Brain microvascular endothelial cell (primary cell): ENCODE results near the gene TAS2R42.

ENCODE experiments used
- DNase-seq: peaks from one replicate; pipeline ENCODE4 v3.0.0-alpha.2; 2020
- H3K27ac ChIP-seq: fragments of 250-450 bp; sonication (Bioruptor Pico); 2 replicates; pipeline ENCODE4 v1.5.1; 2020; ENCODE audit warnings: mild to moderate bottlenecking, moderate library complexity
- H3K27me3 ChIP-seq: fragments of 250-450 bp; sonication (Bioruptor Pico); replicated peaks from 2 replicates; pipeline ENCODE4 v1.5.1; 2020; ENCODE audit warnings: mild to moderate bottlenecking
- H3K36me3 ChIP-seq: fragments of 250-450 bp; sonication (Bioruptor Pico); replicated peaks from 2 replicates; pipeline ENCODE4 v1.5.1; 2020; ENCODE audit warnings: mild to moderate bottlenecking
- H3K4me3 ChIP-seq: 2 replicates; pipeline ENCODE4 v1.5.1; 2011; ENCODE audit warnings: low read depth, mild to moderate bottlenecking, control low read depth, low read length, moderate library complexity
- in situ Hi-C: cut with HindIII; loops from 2 replicates; pipeline ENCODE4 v1.10.0; 2017; ENCODE audit warnings: low sequenced_read_pairs, low pct_ligation_motif_present
- TF ChIP-seq, protein P1 (sequence below): IDR thresholded peaks from 2 replicates; pipeline ENCODE4 v1.5.1; 2011; ENCODE audit warnings: low read depth, mild to moderate bottlenecking, moderate library complexity, low read length, control low read depth, inconsistent platforms; ENCODE audit errors: missing control alignments

The TAS2R42 gene

DNA sequence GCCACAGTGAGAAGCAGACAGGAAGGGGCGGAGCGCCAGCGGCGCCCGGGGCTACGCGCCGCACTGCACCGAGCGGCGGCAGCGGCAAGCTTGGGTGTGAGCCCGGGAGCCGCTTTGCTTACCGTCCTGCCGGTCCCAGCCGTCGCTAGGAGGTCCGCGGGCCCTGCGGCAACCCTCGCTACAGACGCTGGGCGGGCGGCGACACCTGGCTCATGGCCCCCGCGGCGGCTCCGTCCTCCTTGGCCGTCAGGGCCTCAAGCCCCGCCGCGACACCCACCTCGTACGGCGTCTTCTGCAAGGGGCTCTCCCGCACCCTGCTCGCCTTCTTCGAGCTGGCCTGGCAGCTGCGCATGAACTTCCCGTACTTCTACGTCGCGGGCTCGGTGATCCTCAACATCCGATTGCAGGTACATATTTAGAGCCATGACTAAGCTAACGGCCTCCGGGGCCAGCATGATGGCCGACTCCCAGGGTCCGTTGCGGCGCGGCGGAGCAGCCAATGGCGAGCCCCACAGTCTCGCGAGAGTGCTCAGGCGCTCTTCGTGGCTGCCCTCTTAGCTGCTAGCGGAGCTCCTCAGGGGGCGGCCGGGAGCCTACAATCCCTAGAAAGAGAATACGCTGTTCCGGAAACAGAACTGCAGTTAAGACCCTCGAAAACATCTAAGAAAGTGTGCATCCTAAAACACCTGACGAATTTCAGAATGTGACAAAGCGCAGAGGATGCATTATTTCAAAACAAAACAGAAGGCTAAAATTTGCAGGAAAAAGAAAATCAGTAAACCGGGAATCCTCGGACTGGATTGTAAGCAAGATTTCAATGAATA is 15.4 kb downstream of the TAS2R42 start, which contains the start of gene SMIM10L1:
SMIM10L1 (plus strand) TSS at position 50 of the 824 bp plus-strand sequence; CDS start at position 213, 163 bp downstream.
- in situ Hi-C loops, result no loop called here
- Histone ChIP-seq H3K4me3 (peak within 1 kb of the TSS; percentile 91), H3K27ac (peak within 1 kb of the TSS; percentile 96), H3K36me3 (peaks cover 2% of the 10 kb centered on the region), H3K27me3 (no peaks in the 10 kb centered on the region)
- TF ChIP-seq, protein P1, sequence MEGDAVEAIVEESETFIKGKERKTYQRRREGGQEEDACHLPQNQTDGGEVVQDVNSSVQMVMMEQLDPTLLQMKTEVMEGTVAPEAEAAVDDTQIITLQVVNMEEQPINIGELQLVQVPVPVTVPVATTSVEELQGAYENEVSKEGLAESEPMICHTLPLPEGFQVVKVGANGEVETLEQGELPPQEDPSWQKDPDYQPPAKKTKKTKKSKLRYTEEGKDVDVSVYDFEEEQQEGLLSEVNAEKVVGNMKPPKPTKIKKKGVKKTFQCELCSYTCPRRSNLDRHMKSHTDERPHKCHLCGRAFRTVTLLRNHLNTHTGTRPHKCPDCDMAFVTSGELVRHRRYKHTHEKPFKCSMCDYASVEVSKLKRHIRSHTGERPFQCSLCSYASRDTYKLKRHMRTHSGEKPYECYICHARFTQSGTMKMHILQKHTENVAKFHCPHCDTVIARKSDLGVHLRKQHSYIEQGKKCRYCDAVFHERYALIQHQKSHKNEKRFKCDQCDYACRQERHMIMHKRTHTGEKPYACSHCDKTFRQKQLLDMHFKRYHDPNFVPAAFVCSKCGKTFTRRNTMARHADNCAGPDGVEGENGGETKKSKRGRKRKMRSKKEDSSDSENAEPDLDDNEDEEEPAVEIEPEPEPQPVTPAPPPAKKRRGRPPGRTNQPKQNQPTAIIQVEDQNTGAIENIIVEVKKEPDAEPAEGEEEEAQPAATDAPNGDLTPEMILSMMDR, result peak; percentile 12
- peak; percentile 92 for DNase-seq

- in situ Hi-C loops, result no loop called here
- peaks cover 4% of the 10 kb centered on the region for H3K36me3 ChIP-seq
- DNase-seq, result no peak
- peak overlapping the region; percentile 96 for H3K27ac ChIP-seq
- no peaks in the 10 kb centered on the region for H3K27me3 ChIP-seq
- TF ChIP-seq, protein P1, result no peak
- peak overlapping the region; percentile 91 for H3K4me3 ChIP-seq
Observed at GRCh38 chr12:11170810-11171144, 16.0 kb downstream of the TAS2R42 start.

DNA sequence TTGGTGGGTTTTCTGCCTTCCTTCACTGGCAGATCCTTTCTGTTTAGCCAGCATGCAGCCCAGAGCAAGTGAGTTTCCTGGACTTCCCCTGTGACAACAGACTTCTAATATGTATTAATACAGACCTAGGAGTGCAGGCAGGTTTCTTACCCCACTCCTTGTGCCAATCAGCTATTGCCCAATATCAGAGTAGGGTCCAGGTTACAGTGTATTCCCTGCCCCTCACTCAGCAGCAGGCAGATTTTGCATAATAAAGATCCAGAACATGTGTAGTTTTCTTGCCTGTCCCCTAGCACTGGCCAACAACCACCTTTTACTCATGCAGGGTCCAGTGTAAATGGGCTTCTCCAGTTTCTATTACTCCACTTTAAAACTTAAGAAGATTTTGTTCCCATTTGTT is 20.4 kb downstream of the TAS2R42 start:
- Histone ChIP-seq H3K27me3 (no peaks in the 10 kb centered on the region), H3K36me3 (peaks cover 5% of the 10 kb centered on the region), H3K27ac (no peak overlapping the region), H3K4me3 (no peak overlapping the region)
- TF ChIP-seq, protein P1, result no peak
- in situ Hi-C loops, result no loop called here
- DNase-seq, result no peak

DNA sequence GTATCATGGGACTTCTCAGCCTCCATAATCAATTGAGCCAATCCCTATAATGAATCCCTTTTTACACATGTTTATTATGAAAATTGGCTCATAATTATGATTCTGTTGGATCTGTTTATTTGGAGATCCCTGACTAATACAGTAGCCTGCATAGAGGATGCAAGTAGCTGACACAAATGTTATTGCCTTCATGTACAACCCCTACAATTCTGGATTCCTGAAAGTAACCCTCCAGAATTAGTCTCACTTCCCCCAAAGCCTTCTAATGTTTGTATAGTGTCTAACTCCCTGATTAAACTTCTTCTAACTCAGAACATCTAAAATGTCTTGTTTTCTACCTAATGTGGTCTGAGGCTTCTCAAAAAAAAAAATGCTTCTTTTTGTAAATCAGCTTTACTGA is 22.4 kb downstream of the TAS2R42 start:
- H3K36me3 ChIP-seq, result peaks cover 3% of the 10 kb centered on the region
- no peak for DNase-seq
- H3K27me3 ChIP-seq, result no peaks in the 10 kb centered on the region
- H3K4me3 ChIP-seq, result no peak overlapping the region
- TF ChIP-seq, protein P1, result no peak
- H3K27ac ChIP-seq, result no peak overlapping the region
- in situ Hi-C loops, result no loop called here

GRCh38 chr12:11162502-11162901 is 24.2 kb downstream of the TAS2R42 start:
- DNase-seq, result no peak
- TF ChIP-seq, protein P1, result no peak
- Histone ChIP-seq H3K4me3 (no peak overlapping the region), H3K27ac (no peak overlapping the region), H3K36me3 (peaks cover 3% of the 10 kb centered on the region), H3K27me3 (no peaks in the 10 kb centered on the region)
- in situ Hi-C loops, result no loop called here
